Muscle layer of colon (tissue), 2 donors: ENCODE results near the gene RBFOX1.

Experiments
- H3K27ac ChIP-seq: one replicate; pipeline ENCODE4 v1.7.0; 2013; ENCODE audit warnings: low read depth, mild to moderate bottlenecking, low read length, moderate library complexity
- H3K27me3 ChIP-seq, 2 donors: one replicate each; pipeline ENCODE4 v1.7.0; 2013; ENCODE audit warnings: low read length in 2 of 2, mild to moderate bottlenecking in 2 of 2; ENCODE audit not compliant: insufficient read depth in 2 of 2, control insufficient read depth in 1 of 2
- H3K36me3 ChIP-seq: one replicate; pipeline ENCODE4 v1.7.0; 2013; ENCODE audit warnings: mild to moderate bottlenecking, low read length; ENCODE audit not compliant: insufficient read depth
- H3K4me1 ChIP-seq: one replicate; pipeline ENCODE4 v1.7.0; 2013; ENCODE audit warnings: mild to moderate bottlenecking, low read length; ENCODE audit not compliant: insufficient read depth
- H3K4me3 ChIP-seq, 2 donors: one replicate each; pipeline ENCODE4 v1.7.0; 2013; ENCODE audit warnings: low read length in 2 of 2, low read depth in 1 of 2, mild to moderate bottlenecking in 1 of 2, moderate library complexity in 1 of 2
- H3K9ac ChIP-seq: one replicate; pipeline ENCODE4 v1.7.0; 2013; ENCODE audit warnings: low read length
- H3K9me3 ChIP-seq: one replicate; pipeline ENCODE4 v1.7.0; 2013; ENCODE audit warnings: mild to moderate bottlenecking, low read length
- donor health status: abdominal sarcoma.
- donor health status: Adenocarcinoma of cecum.

RBFOX1 gene

DNA sequence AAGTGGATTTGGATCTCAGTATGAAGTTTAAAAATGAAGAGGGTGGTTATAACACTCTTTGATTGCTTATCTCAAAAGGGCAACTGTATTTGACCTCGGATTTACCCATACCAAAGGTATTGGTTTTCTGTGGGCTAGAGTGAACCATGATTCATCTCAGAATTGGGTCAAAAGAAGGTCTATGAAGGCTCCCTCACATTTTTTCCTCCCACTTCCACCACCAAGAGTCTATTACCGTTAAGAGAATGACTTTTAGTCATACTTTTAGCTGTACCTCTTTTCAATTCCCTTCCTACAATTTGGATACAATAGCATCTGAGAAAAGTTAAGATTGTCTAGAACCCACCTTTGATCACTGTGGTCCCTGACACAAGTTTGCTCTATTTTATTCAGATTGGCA, 280.9 kb downstream of the RBFOX1 start:
- H3K36me3 ChIP-seq, result no peaks in the 10 kb centered on the region
- H3K4me3 ChIP-seq, result no peak overlapping the region
- H3K27ac ChIP-seq, result no peak overlapping the region
- no peaks in the 10 kb centered on the region for H3K27me3 ChIP-seq
- no peaks in the 10 kb centered on the region for H3K4me1 ChIP-seq
- H3K9ac ChIP-seq, result no peak overlapping the region
- H3K9me3 ChIP-seq, result no peaks in the 10 kb centered on the region

GRCh38 chr16:7614021-7614795, 281.6 kb downstream of the RBFOX1 start:
- Histone ChIP-seq H3K27me3 (no peaks in the 10 kb centered on the region), H3K9ac (no peak overlapping the region), H3K4me3 (no peak overlapping the region), H3K27ac (no peak overlapping the region), H3K4me1 (no peaks in the 10 kb centered on the region), H3K36me3 (no peaks in the 10 kb centered on the region), H3K9me3 (no peaks in the 10 kb centered on the region)

GRCh38 chr16:7615565-7615964, 282.9 kb downstream of the RBFOX1 start:
- no peak overlapping the region for H3K27ac ChIP-seq
- H3K9me3 ChIP-seq, result no peaks in the 10 kb centered on the region
- no peaks in the 10 kb centered on the region for H3K4me1 ChIP-seq
- H3K36me3 ChIP-seq, result no peaks in the 10 kb centered on the region
- H3K4me3 ChIP-seq, result no peak overlapping the region
- no peak overlapping the region for H3K9ac ChIP-seq
- no peaks in the 10 kb centered on the region for H3K27me3 ChIP-seq

GRCh38 chr16:7624871-7625766, 292.5 kb downstream of the RBFOX1 start:
- Histone ChIP-seq H3K9me3 (no peaks in the 10 kb centered on the region), H3K36me3 (no peaks in the 10 kb centered on the region), H3K9ac (no peak overlapping the region), H3K4me3 (no peak overlapping the region), H3K4me1 (no peaks in the 10 kb centered on the region), H3K27ac (no peak overlapping the region), H3K27me3 (no peaks in the 10 kb centered on the region)

- Histone ChIP-seq H3K36me3 (no peaks in the 10 kb centered on the region), H3K9ac (no peak overlapping the region), H3K9me3 (no peaks in the 10 kb centered on the region), H3K27ac (no peak overlapping the region), H3K27me3 (no peaks in the 10 kb centered on the region), H3K4me3 (no peak overlapping the region), H3K4me1 (no peaks in the 10 kb centered on the region)
These were observed 296.3 kb downstream of the RBFOX1 start for GRCh38 chr16:7628981-7629380.

DNA sequence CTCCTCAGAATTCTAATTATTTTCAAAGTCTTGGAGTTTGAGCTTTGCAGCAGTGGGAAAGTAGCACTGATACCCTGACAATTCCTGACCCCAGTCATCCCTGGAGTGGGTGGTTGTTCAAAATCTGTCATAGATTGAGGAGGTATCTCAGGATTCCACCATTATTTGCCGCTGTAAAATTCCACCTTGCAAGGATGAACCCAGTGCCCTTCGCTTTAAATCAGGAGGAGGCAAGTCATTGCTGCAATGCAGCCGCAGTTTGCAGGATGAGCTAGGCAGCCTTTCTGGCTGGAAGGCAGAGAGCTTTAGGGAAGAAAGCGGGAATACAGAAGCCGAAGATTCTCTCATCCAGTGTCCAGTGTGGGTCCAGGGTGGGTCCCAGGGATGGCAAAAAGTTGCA, 296.9 kb downstream of the RBFOX1 start:
- Histone ChIP-seq H3K36me3 (no peaks in the 10 kb centered on the region), H3K27ac (no peak overlapping the region), H3K4me1 (no peaks in the 10 kb centered on the region), H3K9me3 (no peaks in the 10 kb centered on the region), H3K9ac (no peak overlapping the region), H3K4me3 (no peak overlapping the region), H3K27me3 (no peaks in the 10 kb centered on the region)

GRCh38 chr16:7637446-7637845, 304.8 kb downstream of the RBFOX1 start:
- H3K9ac ChIP-seq, result no peak overlapping the region
- no peaks in the 10 kb centered on the region for H3K27me3 ChIP-seq
- no peak overlapping the region for H3K4me3 ChIP-seq
- no peaks in the 10 kb centered on the region for H3K9me3 ChIP-seq
- H3K4me1 ChIP-seq, result no peaks in the 10 kb centered on the region
- no peaks in the 10 kb centered on the region for H3K36me3 ChIP-seq
- H3K27ac ChIP-seq, result no peak overlapping the region

DNA sequence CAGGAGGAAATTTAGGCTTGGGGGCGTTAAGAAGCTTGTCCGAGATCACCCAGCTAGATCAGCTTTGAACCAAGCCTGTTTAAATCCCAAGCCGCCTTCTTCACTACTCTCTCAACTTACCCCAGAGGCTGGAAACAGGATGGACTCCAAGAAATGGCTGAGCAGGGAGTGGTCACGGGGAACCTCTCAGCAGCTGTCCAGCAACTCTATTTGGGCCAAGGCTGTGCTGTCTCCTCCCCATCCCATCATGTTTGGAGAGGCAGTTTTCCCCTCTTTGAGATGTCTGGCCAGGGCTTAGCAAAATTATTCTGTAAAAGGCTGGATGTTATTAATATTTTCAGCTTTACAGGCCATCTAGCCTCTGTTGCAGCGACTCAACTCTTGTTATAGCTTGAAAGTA, 305.7 kb downstream of the RBFOX1 start:
- Histone ChIP-seq H3K27me3 (no peaks in the 10 kb centered on the region), H3K4me1 (no peaks in the 10 kb centered on the region), H3K36me3 (no peaks in the 10 kb centered on the region), H3K27ac (no peak overlapping the region), H3K9ac (no peak overlapping the region), H3K4me3 (no peak overlapping the region), H3K9me3 (no peaks in the 10 kb centered on the region)

- Histone ChIP-seq H3K4me3 (no peak overlapping the region), H3K27ac (no peak overlapping the region), H3K4me1 (no peaks in the 10 kb centered on the region), H3K9me3 (no peaks in the 10 kb centered on the region), H3K27me3 (no peaks in the 10 kb centered on the region), H3K36me3 (no peaks in the 10 kb centered on the region), H3K9ac (no peak overlapping the region)
These were observed 307.7 kb downstream of the RBFOX1 start for GRCh38 chr16:7640334-7640733.

- H3K36me3 ChIP-seq, result no peaks in the 10 kb centered on the region
- H3K27ac ChIP-seq, result no peak overlapping the region
- H3K4me1 ChIP-seq, result no peaks in the 10 kb centered on the region
- H3K27me3 ChIP-seq, result no peaks in the 10 kb centered on the region
- H3K4me3 ChIP-seq, result no peak overlapping the region
- no peak overlapping the region for H3K9ac ChIP-seq
- H3K9me3 ChIP-seq, result no peaks in the 10 kb centered on the region
These were observed 311.5 kb downstream of the RBFOX1 start for GRCh38 chr16:7644176-7644575.

GRCh38 chr16:7644811-7645210, 312.2 kb downstream of the RBFOX1 start:
- Histone ChIP-seq H3K27me3 (no peaks in the 10 kb centered on the region), H3K36me3 (no peaks in the 10 kb centered on the region), H3K9me3 (no peaks in the 10 kb centered on the region), H3K9ac (no peak overlapping the region), H3K4me1 (no peaks in the 10 kb centered on the region), H3K4me3 (no peak overlapping the region), H3K27ac (no peak overlapping the region)
